Keratinocyte (primary cell): ENCODE measurements around the gene POLR2J3. TPM values are rescaled to one million over a fixed set of nuclear protein-coding genes. Genes with fewer than 3 reads are reported as not detected.
"Not testable (repeated sequence)": the region's sequence is repeated elsewhere in the genome, so short reads cannot be mapped to it uniquely, and the experiment has no call there.

Experiments
- DNase-seq: peaks from one replicate; pipeline ENCODE4 v3.0.0-alpha.2; 2011; ENCODE audit warnings: low read depth, missing footprints, low spot score
- FAIRE-seq: peaks from 2 replicates; lab custom pipeline; 2011; peaks lifted over from hg19 to GRCh38; lab: Jason Lieb, UNC
- H2AFZ ChIP-seq: 2 replicates; pipeline ENCODE4 v1.6.0; 2012; ENCODE audit warnings: low read length, control low read depth, inconsistent platforms; ENCODE audit not compliant: control insufficient read depth
- H3K27ac ChIP-seq: 2 replicates; pipeline ENCODE4 v1.5.1; 2011; ENCODE audit warnings: low read length; ENCODE audit not compliant: control insufficient read depth, insufficient read depth
- H3K27me3 ChIP-seq: 3 replicates; pipeline ENCODE4 v1.6.0; 2011; ENCODE audit warnings: low read length; ENCODE audit not compliant: control insufficient read depth, insufficient read depth; ENCODE audit errors: extremely low read depth
- H3K36me3 ChIP-seq, 2 experiments: 2 replicates in 1 of 2; 3 replicates in 1 of 2; pipeline ENCODE4 v1.5.1; 2011; ENCODE audit warnings: low read length in 2 of 2, mild to moderate bottlenecking in 1 of 2; ENCODE audit not compliant: control insufficient read depth in 2 of 2, insufficient read depth in 2 of 2; ENCODE audit errors: extremely low read depth in 1 of 2
- H3K4me1 ChIP-seq: 3 replicates; pipeline ENCODE4 v1.5.1; 2011; ENCODE audit warnings: low read length; ENCODE audit not compliant: control insufficient read depth, insufficient read depth; ENCODE audit errors: extremely low read depth
- H3K4me2 ChIP-seq: 3 replicates; pipeline ENCODE4 v1.6.0; 2011; ENCODE audit warnings: low read depth, low read length; ENCODE audit not compliant: control insufficient read depth, insufficient read depth; ENCODE audit errors: extremely low read depth
- H3K4me3 ChIP-seq, 3 experiments: fragments of 200-600 bp in 1 of 3; sonication (generic) in 1 of 3; 2 replicates in 2 of 3; 3 replicates in 1 of 3; pipeline ENCODE4 v1.5.1; 2011 to 2016; ENCODE audit warnings: low read length in 3 of 3, mild to moderate bottlenecking in 3 of 3, control low read depth in 2 of 3, inconsistent platforms in 1 of 3, low read depth in 1 of 3, mixed read lengths in 1 of 3, mixed run types in 1 of 3, moderate library complexity in 1 of 3; ENCODE audit not compliant: control insufficient read depth in 2 of 3, insufficient read depth in 2 of 3; ENCODE audit errors: extremely low read depth in 1 of 3
- H3K79me2 ChIP-seq: 2 replicates; pipeline ENCODE4 v1.6.0; 2012; ENCODE audit warnings: low read length; ENCODE audit not compliant: control insufficient read depth, insufficient read depth
- H3K9ac ChIP-seq: 3 replicates; pipeline ENCODE4 v1.6.0; 2011; ENCODE audit warnings: low read length; ENCODE audit not compliant: control insufficient read depth, insufficient read depth; ENCODE audit errors: extremely low read depth
- H3K9me1 ChIP-seq: 3 replicates; pipeline ENCODE4 v1.6.0; 2011; ENCODE audit warnings: low read length; ENCODE audit not compliant: control insufficient read depth, insufficient read depth; ENCODE audit errors: extremely low read depth
- H3K9me3 ChIP-seq: 2 replicates; pipeline ENCODE4 v1.5.1; 2012; ENCODE audit warnings: low read depth, low read length; ENCODE audit not compliant: control insufficient read depth
- H4K20me1 ChIP-seq: 3 replicates; pipeline ENCODE4 v1.6.0; 2011; ENCODE audit warnings: low read length; ENCODE audit not compliant: control insufficient read depth, insufficient read depth; ENCODE audit errors: extremely low read depth
- dilution Hi-C: fragments of 300-500 bp; cut with MboI; formaldehyde crosslinking; loops from one replicate; pipeline ENCODE4 v1.7.0; 2020; ENCODE audit warnings: low sequenced_read_pairs; ENCODE audit not compliant: extremely low pct_ligation_motif_present
- polyA plus RNA-seq, 5 experiments: library from polyadenylated mRNA; depleted of rRNA in 3 of 5; stranded (reverse) in 3 of 5; stranded (forward) in 1 of 5; unstranded in 1 of 5; fragments of >200 nt; gene quantifications; 1 replicate in 1 of 5; 2 replicates in 3 of 5; 3 replicates in 1 of 5; pipeline versions ENCODE4 v1.2.1 to v1.2.3, GENCODE V29; 2011 to 2012; ENCODE audit warnings: missing spikeins in 2 of 5, low read depth in 1 of 5, low replicate concordance in 1 of 5

Gene POLR2J3
- polyA plus RNA-seq, 1 donor (not counting 4 experiments of a cell fraction or from before 2014, with no cell fraction given): 93.6 TPM

DNA sequence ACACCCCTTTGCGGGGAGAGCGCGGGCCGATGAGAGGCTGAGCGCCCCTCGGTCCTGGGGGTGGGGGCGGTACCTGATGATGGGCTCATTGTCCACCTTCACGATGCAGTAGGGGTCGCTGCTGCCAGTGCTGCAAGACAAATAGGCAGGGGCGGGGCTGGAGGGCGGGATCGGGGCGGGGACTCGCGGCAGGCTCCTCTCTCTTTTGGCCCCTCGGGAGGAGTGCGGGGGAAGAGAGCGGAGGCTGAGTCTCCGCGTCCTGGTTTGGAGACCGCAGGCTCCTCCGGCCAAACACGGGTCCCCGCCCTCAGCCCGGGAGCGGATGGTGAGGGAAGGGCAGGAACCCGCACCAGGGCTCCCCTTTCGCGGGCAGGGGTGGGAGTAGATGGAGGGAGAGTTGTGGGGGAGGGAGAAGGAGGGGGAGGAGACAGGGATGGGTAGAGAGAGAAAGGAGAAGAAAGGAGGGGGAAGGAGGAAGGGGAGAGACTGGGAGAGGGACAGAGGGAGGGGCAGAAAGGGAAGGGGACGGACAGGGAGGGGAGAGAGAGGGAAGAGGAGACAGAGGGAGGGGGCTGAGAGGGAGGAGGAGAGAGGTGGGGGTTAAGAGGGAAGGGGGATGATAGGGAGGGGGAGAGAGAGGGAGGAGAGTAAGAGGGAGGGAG, 38.8 kb upstream of the POLR2J3 start:
- H3K4me2 ChIP-seq, H3K9ac ChIP-seq, H2AFZ ChIP-seq, H4K20me1 ChIP-seq, H3K36me3 ChIP-seq, H3K9me3 ChIP-seq, H3K27ac ChIP-seq, DNase-seq, H3K27me3 ChIP-seq, H3K4me1 ChIP-seq, H3K4me3 ChIP-seq, FAIRE-seq, H3K79me2 ChIP-seq, dilution Hi-C loops, H3K9me1 ChIP-seq: not testable (repeated sequence)

DNA sequence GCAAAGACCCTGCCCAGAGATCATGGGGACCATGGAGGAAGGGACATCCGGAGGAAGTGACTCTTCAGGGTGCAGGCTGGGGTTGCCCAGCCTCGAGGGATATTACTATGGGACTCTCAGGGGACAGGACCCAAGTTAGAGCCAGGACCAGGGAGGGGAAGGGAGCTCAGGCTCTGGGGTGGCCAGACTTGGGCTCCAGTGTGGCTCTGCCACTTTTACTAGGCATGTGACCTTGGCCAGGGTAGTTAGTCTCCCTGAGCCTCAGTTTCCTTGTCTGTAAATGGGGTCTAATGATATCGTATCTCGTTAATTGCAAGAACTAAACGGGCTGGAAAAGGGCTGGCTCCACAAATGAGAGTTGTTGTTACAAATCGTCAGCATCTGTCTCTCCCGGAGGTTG, 38.1 kb upstream of the POLR2J3 start:
- DNase-seq, H2AFZ ChIP-seq, H3K4me3 ChIP-seq, H3K36me3 ChIP-seq, H3K4me1 ChIP-seq, H3K9ac ChIP-seq, H3K9me1 ChIP-seq, H3K79me2 ChIP-seq, H4K20me1 ChIP-seq, H3K4me2 ChIP-seq, dilution Hi-C loops, H3K27ac ChIP-seq, H3K9me3 ChIP-seq, H3K27me3 ChIP-seq: not testable (repeated sequence)
- FAIRE-seq: peak; percentile 69

DNA sequence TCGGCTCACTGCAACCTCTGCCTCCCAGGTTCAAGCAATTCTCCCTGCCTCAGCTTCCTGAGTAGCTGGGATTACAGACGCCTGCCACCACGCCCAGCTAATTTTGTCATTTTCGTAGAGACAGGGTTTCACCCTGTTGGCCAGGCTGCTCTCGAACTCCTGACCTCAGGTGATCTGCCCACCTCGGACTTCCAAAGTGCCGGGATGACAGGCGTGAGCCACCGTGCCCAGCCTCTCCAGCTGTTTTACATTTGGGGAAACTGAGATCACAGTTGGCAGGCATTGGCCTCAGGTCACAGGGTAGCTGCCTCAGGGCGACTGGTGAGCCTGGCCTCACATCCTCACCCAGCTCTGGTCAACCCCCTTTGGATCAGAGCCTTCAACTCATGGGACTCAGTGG, 37.4 kb upstream of the POLR2J3 start:
- H3K9me1 ChIP-seq, DNase-seq, H3K27ac ChIP-seq, H2AFZ ChIP-seq, FAIRE-seq, H3K9me3 ChIP-seq, dilution Hi-C loops, H3K4me1 ChIP-seq, H3K9ac ChIP-seq, H3K27me3 ChIP-seq, H3K36me3 ChIP-seq, H3K4me2 ChIP-seq, H3K79me2 ChIP-seq, H3K4me3 ChIP-seq, H4K20me1 ChIP-seq: not testable (repeated sequence)

DNA sequence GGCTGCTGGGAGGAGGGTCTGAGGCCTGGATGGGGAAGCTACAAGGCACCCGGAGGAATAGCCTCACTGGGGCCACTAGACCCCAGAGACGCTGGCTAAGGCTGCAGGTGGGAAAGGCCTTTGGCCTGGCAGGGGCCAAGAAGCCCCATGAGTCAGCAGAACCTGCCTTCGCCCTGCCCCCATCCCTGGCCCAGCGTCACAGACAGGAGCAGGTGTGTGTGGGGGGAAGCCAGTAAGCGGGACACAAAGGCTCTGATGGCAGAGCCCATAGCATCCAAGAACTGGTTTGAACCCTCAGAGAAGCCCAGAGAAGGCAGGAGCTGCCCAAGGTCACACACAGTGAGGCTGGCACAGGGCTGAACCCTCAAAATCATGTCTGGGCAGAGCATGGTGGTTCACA, 34.5 kb upstream of the POLR2J3 start:
- H3K79me2 ChIP-seq, dilution Hi-C loops, H3K27ac ChIP-seq, FAIRE-seq, DNase-seq, H3K9me1 ChIP-seq, H3K36me3 ChIP-seq, H3K9ac ChIP-seq, H3K9me3 ChIP-seq, H3K4me2 ChIP-seq, H3K4me3 ChIP-seq, H2AFZ ChIP-seq, H4K20me1 ChIP-seq, H3K27me3 ChIP-seq, H3K4me1 ChIP-seq: not testable (repeated sequence)

DNA sequence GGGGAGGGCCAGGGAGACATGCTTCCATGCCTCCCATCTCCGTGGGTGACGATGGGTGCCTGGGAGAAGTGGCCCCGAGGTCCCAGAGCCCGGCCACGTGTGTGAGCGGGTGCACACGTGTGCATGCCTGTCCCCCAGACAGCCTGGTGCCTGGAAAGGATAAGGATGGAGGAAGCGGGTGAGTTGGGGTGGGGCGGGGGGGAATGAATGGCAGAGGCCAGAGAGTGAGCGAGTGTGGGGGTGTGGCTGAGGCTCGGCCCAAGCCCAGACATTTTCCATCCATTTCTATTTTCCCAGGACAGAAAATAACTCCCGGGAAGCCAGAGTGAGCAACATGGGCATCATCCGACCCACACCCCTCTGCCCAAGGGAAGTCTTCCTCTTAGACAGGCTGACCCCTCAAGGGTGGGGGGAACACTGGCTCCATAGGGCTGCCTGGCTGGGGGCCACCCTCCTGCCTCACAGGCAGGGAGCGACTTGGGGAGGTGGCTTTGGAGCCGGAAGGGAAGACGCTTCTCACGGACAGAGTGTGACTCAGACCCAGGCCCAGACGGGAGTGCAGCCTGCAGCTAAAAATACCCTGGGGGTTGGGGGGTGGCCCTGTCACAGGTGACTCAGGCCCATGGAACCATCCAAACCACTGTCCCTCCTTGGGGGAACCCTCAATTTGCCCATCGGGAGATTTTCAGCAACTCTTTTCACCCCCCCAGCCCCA, 32.2 kb upstream of the POLR2J3 start:
- H4K20me1 ChIP-seq, H3K4me2 ChIP-seq, DNase-seq, H3K27me3 ChIP-seq, H3K4me3 ChIP-seq, H3K9me3 ChIP-seq, H3K79me2 ChIP-seq, H3K27ac ChIP-seq, H3K4me1 ChIP-seq, H3K36me3 ChIP-seq, FAIRE-seq, H2AFZ ChIP-seq, H3K9me1 ChIP-seq, H3K9ac ChIP-seq, dilution Hi-C loops: not testable (repeated sequence)
